Measurements from ENCODE around the gene TMEM30B.

TMEM30B gene

DNA sequence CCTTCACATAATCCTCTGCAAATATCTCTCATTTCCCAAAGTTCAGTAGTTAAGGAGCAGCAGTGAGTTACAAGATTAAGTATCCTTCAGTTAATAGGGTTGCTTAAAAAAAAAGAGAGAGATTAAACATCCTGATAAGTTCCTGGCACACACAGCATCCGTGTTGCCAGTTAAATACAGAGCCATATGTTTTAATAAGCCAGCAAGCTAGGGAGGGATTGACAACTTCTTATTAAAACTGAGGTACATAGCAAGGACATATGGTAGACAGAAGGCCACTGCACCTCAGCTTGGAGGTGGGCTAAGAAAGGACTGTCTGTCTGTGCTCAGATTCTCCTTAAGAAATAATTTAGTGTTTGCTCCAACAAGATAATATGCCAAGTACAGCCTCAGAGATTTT is 9.6 kb upstream of the TMEM30B start:
- no peak overlapping the region for H3K27ac ChIP-seq (ENCODE audit: low read depth, low read length, poor library complexity, severe bottlenecking)
- no peaks in the 10 kb centered on the region for H3K4me1 ChIP-seq (ENCODE audit: insufficient read depth, low read length, severe bottlenecking)
- no peaks in the 10 kb centered on the region for H3K79me2 ChIP-seq (ENCODE audit: insufficient read depth, low read length)
- no peak overlapping the region for H3K4me3 ChIP-seq (ENCODE audit: low read depth, low read length, poor library complexity, severe bottlenecking)
- H3K9ac ChIP-seq (ENCODE audit: low read length): no peak overlapping the region
- H3F3A ChIP-seq (ENCODE audit: insufficient read depth, low read length): no peaks in the 10 kb centered on the region
- no peak overlapping the region for H2AFZ ChIP-seq (ENCODE audit: low read length)
- H3K27me3 ChIP-seq (ENCODE audit: insufficient read depth, low read length): 0 out of 2 replicates have a peak, but pooled peaks cover 4% of the 10 kb centered on the region
- no peaks in the 10 kb centered on the region for H4K20me1 ChIP-seq (ENCODE audit: insufficient read depth, low read length)
- H3K4me2 ChIP-seq (ENCODE audit: low read length): no peak overlapping the region
- H3K9me3 ChIP-seq (ENCODE audit: low read length): no peaks in the 10 kb centered on the region
- no peaks in the 10 kb centered on the region for H3K36me3 ChIP-seq (ENCODE audit: insufficient read depth, low read length)
- no peaks in the 10 kb centered on the region for H3K9me2 ChIP-seq (ENCODE audit: low read depth, low read length)
- TF ChIP-seq, protein P1, sequence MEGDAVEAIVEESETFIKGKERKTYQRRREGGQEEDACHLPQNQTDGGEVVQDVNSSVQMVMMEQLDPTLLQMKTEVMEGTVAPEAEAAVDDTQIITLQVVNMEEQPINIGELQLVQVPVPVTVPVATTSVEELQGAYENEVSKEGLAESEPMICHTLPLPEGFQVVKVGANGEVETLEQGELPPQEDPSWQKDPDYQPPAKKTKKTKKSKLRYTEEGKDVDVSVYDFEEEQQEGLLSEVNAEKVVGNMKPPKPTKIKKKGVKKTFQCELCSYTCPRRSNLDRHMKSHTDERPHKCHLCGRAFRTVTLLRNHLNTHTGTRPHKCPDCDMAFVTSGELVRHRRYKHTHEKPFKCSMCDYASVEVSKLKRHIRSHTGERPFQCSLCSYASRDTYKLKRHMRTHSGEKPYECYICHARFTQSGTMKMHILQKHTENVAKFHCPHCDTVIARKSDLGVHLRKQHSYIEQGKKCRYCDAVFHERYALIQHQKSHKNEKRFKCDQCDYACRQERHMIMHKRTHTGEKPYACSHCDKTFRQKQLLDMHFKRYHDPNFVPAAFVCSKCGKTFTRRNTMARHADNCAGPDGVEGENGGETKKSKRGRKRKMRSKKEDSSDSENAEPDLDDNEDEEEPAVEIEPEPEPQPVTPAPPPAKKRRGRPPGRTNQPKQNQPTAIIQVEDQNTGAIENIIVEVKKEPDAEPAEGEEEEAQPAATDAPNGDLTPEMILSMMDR (IDR thresholded peaks at IDR 0.05; ENCODE audit: low read length): no peak
- no peak for TF ChIP-seq EZH2 (IDR thresholded peaks at IDR 0.05; ENCODE audit: borderline replicate concordance, low read length)

DNA sequence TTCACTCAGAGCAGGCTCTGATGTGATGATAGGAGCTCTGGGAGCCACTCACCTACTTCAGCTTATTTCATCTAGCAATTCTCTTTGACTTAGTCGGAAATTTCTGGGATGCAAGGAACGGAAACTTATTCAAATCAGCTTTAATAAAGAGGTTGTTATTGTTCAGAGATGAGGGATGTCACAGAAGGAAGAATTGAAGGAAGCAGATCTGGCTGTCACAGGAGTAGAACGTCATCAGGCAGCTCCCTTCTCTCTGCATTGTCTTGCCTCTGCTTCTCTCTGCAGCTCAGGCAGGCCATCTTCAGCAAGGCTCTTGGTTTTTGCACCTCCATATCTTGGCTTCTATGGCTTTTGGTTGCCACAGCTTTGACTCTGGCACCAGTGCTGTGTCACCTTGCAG is 7.6 kb upstream of the TMEM30B start:
- Histone ChIP-seq H3F3A (ENCODE audit: insufficient read depth, low read length) (no peaks in the 10 kb centered on the region), H3K9me2 (ENCODE audit: low read depth, low read length) (no peaks in the 10 kb centered on the region)

DNA sequence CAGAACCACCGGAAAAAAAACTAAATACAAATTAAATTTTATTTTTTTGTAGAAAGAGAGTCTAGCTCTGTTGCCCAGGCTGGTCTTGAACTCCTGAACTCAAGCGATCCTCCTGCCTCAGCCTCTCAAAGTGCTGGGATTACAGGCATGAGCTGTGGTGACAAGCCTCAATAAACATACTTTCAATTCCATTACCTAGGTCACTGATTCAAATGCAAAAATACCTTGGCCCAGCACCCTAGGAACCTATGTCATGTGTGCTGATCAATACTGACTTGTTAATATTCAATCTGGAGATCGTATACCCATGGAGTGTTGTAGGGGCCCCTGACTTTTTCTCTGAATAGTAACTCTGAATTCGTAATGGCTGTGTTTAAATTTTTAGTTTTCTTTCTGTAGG is 7.1 kb upstream of the TMEM30B start:
- Histone ChIP-seq H3K4me2 (ENCODE audit: low read length) (no peak overlapping the region), H2AFZ (ENCODE audit: low read length) (no peak overlapping the region)

More for the DNA sequence above, 7.6 kb upstream of the TMEM30B start:
- Histone ChIP-seq H3K36me3 (ENCODE audit: insufficient read depth, low read length) (no peaks in the 10 kb centered on the region), H3K27ac (ENCODE audit: low read depth, low read length, poor library complexity, severe bottlenecking) (no peak overlapping the region), H3K9ac (ENCODE audit: low read length) (no peak overlapping the region), H3K4me3 (ENCODE audit: low read depth, low read length, poor library complexity, severe bottlenecking) (no peak overlapping the region), H3K4me1 (ENCODE audit: insufficient read depth, low read length, severe bottlenecking) (no peaks in the 10 kb centered on the region), H3K9me3 (ENCODE audit: low read length) (no peaks in the 10 kb centered on the region), H3K4me2 (ENCODE audit: low read length) (no peak overlapping the region), H3K79me2 (ENCODE audit: insufficient read depth, low read length) (no peaks in the 10 kb centered on the region), H4K20me1 (ENCODE audit: insufficient read depth, low read length) (no peaks in the 10 kb centered on the region), H3K27me3 (ENCODE audit: insufficient read depth, low read length) (0 out of 2 replicates have a peak, but pooled peaks cover 4% of the 10 kb centered on the region), H2AFZ (ENCODE audit: low read length) (no peak overlapping the region)
- TF ChIP-seq EZH2 (IDR thresholded peaks at IDR 0.05; ENCODE audit: borderline replicate concordance, low read length): no peak
- TF ChIP-seq, protein P1 (IDR thresholded peaks at IDR 0.05; ENCODE audit: low read length): no peak

More for the DNA sequence above, 7.1 kb upstream of the TMEM30B start:
- Histone ChIP-seq H3K27me3 (ENCODE audit: insufficient read depth, low read length) (0 out of 2 replicates have a peak, but pooled peaks cover 4% of the 10 kb centered on the region), H3K4me1 (ENCODE audit: insufficient read depth, low read length, severe bottlenecking) (no peaks in the 10 kb centered on the region), H3K27ac (ENCODE audit: low read depth, low read length, poor library complexity, severe bottlenecking) (no peak overlapping the region), H3K79me2 (ENCODE audit: insufficient read depth, low read length) (no peaks in the 10 kb centered on the region), H3K4me3 (ENCODE audit: low read depth, low read length, poor library complexity, severe bottlenecking) (no peak overlapping the region), H3F3A (ENCODE audit: insufficient read depth, low read length) (no peaks in the 10 kb centered on the region), H4K20me1 (ENCODE audit: insufficient read depth, low read length) (no peaks in the 10 kb centered on the region), H3K9me2 (ENCODE audit: low read depth, low read length) (no peaks in the 10 kb centered on the region), H3K36me3 (ENCODE audit: insufficient read depth, low read length) (no peaks in the 10 kb centered on the region), H3K9ac (ENCODE audit: low read length) (no peak overlapping the region), H3K9me3 (ENCODE audit: low read length) (no peaks in the 10 kb centered on the region)
- TF ChIP-seq, protein P1 (IDR thresholded peaks at IDR 0.05; ENCODE audit: low read length): no peak
- no peak for TF ChIP-seq EZH2 (IDR thresholded peaks at IDR 0.05; ENCODE audit: borderline replicate concordance, low read length)

Data from OCI-LY1 (cell line).